Eye (tissue), 1 donor: Measurements from ENCODE around the gene CHD5.

ENCODE experiments used
- DNase-seq: peaks from one replicate; pipeline ENCODE4 v3.0.0-alpha.2; 2015

CHD5 gene

DNA sequence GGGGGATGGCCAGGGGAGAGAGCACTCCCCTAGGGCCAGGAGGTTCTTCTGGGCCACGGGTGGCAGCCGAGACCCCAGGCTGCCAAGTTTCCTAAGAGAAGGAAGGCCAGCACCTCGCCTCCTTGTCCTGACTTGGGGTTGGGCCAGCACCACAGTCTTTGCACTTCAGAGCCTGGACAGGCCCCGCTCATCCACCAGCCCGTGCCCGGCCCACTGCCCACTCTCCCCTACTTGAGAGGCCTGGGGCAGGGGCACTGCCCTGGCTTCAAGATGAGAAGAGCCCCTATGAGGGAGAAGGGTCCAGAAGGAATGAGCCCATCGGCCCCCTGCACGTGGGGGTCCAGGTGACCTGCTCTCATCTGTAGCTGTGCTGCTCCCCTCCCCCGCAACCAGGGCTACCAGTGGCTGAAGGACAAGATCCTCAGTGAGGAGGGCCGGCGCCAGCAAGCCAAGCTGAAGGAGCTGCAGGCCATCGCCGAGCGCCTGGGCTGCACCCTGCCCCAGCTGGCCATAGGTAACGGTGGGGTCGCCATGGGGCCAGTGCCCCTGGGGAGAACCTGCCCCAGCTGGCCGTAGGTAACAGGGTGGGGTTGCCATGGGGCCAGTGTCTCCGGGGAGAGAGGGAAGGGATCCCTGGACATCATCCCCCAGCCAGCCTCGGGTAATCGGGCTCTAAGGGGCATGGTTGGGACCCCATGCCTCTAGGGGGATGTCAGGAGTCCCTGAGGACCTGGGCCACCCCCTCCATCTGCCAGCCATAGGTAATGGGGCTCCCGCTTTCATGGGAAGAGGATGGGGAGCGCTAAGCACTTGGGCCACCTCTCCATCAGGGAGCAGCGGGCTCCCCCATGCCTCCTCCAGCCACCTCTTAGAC is 83.6 kb downstream of the CHD5 start:
- no peak for DNase-seq

DNA sequence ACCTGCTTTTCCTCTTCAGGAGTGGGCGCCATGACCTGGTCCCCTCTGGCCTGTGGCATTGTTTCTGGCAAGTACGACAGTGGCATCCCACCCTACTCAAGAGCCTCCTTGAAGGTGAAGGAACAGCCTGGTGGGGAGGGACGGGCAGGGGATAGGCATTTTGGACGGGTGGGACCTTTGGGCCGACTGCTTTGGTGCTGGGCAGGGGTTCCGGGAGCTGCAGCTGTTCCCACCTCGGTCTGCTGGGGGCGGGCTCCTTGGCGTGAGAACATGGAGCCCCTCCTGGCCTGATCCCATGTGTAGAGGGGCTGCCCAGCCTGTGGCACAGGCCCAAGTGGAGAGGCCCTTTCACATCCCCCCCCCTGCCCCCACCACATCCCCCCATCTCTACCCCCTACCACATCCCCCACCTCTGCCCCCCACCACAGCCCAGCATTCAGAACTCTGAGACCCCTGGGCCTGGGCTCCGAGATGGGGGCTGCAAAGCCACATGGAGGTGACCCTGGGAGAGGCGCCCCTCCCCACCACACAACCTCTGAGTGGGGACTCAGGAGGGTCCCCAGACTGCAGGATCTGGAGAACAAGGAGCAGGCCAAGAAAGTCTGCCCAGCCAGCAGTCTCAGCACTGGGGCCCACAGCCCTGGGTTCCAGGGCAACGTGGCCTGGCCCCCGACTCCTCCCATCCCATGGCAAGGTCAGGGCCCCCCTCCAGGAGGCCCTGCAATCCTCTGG is 84.4 kb downstream of the CHD5 start:
- no peak for DNase-seq

DNA sequence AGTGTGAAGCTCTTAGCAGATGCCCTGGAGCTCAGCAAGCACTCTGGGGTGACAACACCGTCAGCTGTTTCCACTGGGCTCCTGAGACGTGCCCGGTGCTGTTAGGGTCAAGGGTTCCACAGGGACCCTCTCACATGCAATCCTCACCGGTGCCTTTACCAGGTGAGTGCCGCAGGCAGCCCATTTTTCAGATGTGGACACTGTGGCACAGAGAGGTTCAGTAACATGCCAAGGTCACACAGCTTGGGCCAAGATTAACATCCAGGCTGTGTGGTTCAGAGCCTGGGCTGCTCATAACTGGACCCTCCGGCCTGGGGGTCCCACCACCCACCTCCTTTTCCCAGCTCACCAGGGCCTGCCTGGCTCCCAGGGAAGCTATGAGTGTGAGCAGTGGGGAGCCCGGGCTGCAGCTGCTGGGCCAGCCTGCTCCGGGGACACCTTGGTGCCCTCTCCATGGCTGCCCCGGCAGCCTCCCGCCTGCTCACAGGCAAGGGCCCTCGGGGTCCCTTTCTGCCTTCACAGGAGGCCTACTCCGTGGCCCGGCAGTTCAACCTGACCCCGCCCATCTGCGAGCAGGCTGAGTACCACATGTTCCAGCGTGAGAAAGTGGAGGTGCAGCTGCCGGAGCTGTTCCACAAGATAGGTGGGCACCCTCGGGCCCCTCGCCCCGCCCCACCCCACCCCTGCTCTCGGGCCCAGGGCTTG is 85.2 kb downstream of the CHD5 start:
- no peak for DNase-seq

DNA sequence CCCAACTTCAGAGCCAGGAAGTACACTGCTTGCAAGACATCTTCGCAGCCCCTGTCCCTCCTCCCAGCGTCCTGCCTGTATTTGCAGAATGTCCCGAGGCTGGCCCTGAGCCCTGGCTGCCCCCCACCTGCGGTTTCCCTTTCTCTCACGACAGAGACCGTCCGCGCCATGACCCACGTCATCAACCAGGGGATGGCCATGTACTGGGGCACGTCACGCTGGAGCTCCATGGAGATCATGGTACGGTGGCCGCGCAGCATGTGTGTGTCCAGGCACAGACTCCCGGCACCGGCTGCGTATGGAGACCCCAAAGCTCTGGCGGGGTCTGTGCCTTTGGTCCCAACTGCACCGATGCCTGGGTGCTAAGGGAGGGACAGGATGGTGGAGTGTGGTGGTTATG is 85.9 kb downstream of the CHD5 start:
- DNase-seq = no peak

DNA sequence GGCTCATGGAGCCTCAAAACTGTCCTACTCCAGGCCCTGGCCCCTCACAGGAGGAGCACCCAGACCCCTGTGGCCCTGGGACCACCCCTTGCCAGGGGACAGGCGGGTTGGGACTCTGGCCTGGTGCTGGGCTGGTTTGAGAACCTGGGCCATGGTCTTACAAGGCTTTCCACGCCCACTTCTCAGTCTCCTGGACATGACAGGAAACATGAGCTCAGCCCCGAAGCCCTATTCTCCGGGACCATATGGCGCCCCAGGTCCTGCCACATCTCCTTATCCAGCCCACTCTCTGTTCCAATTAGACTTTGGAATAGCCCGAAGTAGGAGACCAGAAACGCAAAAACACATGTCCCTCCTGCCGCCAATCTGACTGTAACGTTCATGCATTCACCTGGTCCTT is 86.5 kb downstream of the CHD5 start:
- DNase-seq = no peak

DNA sequence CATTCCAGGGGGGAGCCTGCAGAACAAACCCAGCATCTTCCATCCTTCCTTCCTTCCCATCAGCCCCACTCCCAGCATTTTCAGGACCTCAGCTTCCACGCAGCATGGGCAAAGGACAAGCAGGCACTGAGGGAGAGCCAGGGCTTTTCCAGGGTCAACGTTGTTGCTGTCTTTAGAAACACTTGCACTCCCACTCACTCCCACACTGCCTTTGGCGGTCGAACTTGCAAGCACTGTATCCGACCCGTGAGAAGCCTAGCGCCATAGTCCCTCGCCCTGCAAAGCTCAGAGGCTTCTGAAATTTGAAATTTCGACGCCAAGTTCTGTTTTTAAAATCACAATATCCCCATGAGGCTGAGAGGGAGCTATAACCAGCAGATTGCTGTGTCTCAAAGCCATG is 87.0 kb downstream of the CHD5 start:
- DNase-seq = no peak

DNA sequence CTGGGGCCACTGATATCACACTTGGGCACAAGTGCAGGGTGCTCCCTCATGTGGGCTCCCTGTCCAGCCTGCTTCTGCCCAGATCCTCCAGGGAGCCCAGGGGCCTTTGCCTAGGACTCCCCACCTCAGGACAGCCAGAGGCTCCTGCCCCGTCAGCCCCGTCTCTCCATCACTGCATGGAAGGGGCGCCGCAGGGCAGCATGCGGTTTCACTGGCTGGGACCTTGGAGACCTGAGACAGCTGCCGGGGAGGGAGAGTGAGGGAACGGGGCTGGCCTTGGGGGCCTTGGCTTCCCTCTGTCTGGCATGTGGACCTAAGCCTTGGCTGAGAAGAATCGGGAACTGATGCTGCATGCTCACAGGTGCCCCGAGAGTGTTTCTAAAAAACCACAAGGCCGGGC is 87.9 kb downstream of the CHD5 start:
- DNase-seq = no peak

DNA sequence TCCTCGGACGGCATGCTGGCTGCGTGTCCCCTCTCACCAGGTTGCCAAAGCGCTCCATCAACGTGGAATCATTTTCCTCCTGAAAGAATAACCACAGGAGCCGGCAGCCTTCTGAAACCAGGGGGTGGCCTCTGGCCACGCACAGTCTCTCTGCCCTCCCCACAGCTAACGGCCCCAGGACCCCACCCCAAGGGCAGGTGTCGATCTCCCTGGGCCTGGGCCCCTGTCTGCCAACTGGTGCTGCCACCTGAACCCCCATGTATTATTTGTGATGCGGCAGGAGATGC is 88.4 kb downstream of the CHD5 start:
- no peak for DNase-seq

DNA sequence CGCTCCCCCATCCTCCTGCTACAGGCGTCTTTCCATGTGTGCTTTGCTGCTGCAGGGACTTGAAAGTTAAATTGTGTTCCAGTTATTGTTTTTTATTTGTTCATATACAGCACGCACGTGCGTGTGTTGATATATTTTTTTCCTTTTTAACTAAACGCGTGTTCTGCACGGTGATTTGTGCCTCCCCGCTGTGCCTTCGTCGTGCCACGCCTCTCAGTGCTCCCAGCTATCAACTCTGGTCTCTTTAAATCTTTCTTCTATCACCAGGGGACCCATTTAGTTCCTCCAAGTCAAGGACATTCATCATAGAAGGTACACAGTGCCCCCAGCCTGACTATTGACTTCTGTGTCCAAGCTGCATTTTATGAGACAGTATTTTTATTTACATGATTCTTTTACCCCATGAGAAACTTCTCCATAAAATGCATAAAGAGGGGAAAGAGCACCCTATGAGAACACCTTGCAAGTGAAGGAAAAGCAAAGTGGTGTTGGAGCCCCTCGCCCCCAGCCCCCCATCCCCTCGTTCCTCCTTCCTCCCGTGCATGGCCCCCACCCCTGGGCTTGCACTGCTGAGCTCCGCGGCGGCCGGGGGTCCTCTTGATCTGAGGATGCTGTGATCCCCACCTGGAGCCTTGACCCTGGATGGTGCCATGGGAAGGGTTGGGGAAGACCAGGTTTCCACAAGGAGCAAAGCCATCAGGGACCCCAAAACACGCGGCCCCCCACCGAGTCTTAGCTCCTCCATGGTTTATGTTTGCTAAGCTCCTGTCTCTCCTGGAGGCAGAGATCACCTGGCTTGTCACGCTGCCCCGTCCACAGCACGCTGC is 88.9 kb downstream of the CHD5 start:
- DNase-seq = no peak

DNA sequence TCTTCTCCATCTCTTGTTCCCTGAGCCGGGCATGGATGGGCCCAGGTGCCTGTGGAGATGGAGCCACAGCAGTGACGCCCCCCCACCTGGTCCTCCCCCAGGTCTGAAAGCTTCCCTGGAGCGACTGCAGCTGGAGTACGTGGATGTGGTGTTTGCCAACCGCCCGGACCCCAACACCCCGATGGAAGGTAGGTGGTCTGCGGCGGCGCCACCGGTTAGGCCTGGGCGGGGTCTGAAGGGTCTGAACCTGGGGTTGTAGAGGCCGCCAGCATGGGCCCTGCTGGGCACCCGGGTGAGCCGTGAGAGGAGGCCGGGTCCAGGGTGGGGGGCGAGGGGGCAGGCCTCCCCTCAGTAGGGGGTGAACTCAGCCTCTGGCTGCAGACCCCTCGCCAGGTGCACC is 89.8 kb downstream of the CHD5 start:
- DNase-seq = no peak

DNA sequence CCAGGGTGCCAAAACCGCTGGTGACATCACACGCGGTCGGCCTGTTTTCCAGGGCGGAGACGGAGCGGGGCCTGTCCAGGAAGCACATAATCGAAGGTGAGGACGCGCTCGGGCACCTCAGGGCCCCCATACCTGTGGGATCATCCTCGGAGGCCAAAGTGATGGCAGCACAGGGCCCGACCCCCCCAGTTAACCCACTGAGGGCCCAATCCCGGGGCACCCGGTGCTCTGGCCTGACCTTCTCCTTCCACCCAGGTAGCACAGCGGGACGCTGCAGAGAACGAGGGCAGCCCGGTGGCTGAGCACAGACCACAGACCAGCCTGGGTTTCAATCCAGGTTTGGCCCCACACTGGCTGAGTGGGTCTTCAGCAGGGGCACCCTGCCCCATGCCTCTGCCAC is 91.2 kb downstream of the CHD5 start:
- DNase-seq = no peak

DNA sequence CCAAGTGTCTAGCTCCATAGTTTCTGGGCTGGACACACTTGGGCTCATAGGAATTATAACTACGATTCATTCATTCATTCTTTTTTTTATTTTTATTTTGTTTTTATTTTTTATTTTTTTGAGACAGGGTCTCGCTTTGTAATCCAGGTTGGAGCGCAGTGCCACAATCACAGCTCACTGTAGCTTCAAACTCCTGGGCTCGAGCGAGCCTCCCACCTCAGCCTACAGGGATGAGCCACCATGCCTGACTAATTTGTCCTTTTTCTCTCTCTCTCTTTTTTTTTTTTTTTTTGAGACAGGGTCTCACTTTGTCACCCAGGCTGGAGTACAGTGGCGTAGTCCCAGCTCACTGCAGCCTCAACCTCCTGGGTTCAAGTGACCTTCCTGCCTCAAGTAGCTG is 92.2 kb downstream of the CHD5 start:
- no peak for DNase-seq

DNA sequence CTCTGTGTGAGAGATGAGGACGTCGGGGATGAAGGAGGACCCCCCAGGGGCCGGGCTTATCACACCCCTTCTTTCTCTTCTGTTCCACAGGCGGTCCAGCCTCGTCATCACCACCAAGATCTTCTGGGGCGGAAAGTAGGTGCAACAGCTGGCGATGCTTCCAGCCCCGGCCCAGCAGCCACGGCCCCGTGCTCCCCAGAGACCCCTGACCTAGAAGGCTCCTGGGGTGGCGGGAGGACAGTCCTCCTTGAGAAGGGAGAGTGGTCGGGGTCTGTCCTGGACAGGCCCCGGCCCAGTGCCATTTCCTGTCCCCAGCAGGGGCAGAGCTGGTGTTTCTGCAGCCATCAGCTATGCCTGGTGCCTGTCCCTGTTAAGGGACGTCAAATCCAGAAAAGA is 92.7 kb downstream of the CHD5 start:
- peak; percentile 32 for DNase-seq

DNA sequence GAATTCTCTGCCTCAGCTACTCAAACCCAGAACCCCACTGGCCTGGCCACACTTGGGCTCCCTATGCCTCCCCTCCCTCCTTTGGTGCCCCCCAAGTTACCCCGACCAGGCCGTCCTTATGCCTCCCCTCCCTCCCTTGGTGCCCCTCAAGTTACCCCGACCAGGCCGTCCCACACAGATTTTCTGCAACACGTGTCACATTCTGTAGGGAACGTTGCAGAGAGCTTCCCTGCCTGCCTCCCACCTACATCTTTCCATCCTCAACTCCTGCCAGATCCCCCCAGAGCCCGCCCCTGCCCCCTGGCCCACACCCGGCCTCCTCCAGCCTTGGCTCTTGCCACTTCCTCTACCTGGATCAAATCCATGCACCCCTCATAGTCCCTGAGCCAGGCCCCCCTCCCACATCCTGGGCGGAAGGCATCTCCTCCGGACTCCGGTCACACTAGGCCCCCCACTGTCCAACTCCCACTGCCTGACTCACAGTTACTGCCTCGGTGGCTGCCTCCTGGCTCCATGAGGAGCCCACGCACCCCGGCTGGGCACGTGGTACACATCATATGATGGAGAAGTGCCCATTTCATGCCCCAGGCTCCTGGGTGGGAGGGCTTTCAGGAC is 93.3 kb downstream of the CHD5 start:
- no peak for DNase-seq

DNA sequence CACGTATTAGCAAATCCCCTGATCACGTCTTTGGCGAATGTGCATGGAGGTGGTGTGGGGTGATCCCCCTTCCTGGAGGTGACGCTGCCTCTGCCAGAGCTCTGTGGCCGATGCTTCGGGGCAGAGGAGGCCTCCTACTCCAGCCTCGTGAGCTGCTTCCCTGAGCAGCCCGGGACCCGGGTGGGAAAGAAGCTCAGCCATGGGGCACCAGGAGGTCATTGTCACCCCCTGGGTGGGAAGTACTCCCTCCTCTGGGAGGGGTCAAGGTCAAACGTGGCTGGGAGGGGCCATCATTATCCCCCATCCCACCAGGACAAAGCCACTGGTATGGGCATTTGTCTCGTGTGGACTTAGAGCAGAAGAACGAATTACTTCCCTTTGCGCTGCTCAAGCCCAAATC is 93.8 kb downstream of the CHD5 start:
- no peak for DNase-seq

DNA sequence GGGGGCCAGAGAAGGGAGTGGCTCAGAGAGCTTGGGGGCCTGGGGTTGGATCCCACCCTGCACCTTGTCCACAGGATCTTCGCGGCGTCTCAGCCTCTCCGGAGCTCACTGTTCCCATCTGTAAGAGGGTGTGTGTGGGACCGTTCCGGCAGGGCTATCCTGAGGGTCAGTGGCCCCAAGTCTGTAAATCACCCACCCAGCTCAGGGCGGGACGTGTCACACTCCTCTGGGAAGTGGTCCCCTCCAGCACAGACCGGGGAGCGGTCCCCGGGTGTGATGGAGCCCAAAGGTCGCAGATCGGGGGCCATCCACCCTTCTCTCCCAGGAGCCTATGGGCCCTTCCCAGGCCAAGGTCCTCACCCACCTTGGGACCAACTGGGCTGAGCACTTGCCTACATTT is 94.5 kb downstream of the CHD5 start:
- no peak for DNase-seq

DNA sequence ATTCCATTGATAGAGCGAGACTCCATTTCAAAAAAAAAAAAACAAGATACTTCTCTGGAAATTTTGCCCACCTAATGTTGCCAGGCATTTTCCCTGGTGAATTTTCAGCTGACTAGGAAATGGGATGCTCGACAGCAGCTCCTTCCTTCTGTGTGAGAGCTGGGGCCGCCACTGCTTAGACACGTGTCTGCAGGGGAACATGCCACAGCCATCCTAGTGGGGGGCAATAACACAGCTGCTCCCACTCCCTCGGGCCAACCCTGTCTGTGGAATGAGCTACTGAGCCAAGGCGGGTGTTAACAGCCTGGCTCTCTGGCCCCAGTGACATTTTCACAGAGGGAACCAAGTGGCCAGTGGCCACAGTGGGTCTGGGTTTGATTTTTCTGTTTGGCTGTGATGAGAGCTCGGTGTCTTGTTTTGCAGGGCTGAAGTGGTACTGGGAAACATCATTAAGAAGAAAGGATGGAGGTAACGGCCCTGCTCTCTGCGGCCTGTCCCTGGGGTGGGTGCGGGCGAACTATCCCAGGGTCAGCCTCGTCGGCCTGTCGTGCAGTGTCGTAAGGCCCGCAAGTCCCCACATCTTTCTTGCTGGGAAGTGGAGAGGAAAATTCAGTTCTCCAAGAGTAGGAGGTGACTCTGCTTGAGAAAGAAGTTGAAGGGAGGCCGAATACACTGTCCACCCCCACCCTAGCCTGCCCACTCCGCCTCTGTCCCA is 95.2 kb downstream of the CHD5 start:
- peak; percentile 48 for DNase-seq

DNA sequence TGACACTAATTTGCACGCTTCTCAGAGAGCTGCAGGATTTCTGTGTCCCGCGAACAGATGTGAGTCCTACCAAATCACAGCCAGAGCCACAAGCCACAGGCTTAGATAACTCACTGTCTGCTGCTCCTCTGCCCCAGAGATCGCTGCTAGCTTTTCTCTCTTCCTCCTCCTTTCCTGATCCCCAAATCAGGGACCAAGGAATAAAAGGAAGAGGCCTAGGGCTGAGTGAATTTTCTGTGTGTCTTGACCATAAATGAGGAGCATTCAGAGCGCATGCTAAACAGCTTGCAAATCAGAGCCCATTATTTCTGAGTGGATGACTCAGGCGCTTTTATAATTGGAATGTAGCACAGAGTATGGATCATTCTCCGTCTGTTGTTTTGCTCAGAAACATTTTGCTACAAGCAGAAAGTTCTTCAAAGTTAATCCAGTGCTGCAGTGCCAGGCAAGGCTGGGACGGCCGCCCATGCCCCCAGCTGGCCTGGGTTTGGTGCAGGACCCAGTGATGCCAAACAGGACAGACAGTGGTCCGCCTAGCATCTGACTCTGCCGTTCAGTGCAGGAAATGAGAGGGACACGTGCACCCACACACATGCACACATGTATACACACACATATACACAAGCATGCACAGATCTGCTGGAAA is 96.2 kb downstream of the CHD5 start:
- peak; percentile 81 for DNase-seq

DNA sequence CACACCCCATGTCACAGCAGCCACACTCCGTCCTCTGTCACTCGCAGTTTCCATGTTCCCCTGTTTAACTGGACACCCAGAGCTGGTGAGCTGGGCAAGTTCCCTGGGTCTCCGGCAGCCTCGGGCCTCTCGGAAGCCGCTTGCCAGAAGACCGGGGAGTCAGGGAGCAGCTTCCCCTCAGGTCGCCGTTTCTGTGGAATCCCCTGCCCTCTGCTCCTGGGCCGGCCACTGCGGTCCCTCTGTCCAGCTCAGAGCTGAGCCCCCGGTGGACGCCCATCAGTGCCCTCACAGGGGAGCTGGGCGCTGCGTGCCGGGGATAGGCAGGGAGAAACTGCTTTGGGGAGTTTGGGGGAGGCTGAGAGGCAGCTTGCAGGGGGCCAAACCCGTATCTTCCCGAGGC is 96.7 kb downstream of the CHD5 start:
- no peak for DNase-seq

DNA sequence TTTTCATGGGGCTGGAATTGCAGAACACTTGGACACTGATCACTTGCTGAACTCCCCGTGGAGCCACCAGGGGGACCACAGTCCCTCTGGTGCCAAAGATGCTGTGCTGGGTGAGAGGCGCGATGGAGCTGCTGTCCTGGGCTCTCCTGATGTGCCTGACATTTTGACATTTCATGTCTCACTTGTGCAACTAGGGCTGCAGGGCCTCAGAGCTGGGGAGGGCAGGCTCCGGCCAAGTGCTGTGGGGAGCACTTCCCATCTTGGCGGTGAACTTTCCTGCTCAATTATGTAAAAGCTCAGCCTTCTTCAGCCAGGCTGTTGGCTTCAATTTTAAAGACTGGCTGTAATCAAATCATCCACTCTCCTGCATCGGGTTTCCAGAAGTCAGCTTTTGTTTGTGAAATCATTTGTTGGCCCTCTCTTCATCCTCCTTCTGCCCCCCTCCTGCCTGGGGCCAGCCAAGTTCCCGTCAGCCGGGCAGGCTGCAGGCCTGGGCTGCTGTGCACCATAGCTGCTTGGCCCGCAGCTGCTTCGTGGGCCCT is 97.6 kb downstream of the CHD5 start:
- peak; percentile 53 for DNase-seq

DNA sequence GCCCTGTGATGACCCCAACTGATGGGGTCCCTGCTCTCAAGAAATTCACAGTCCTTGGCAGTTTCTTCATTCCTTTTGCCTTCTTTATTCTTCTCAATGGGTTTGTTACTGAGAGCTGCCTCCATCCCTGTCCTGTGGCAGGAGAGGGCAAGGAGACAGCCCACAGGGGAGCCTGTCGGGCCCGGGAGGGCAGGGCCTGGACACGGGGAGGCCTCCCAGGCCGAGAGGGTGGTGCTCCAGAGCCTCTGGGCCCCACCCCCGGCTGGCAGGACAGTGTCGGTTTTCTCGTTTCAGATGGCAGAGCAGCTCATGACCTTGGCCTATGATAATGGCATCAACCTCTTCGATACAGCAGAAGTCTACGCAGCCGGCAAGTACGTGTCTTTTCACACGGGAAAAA is 98.2 kb downstream of the CHD5 start:
- DNase-seq = no peak
